Progenitor cell of endocrine pancreas (in vitro differentiated cells): ENCODE measurements around the gene SYTL4. TPM values are rescaled to one million over a fixed set of nuclear protein-coding genes. Genes with fewer than 3 reads are reported as not detected.
A peak's percentile ranks its signal among the peaks of the same experiment; 100 is the strongest.

Experiments used
- DNase-seq: peaks from one replicate; pipeline ENCODE4 v3.0.0; 2021; ENCODE audit warnings: low spot score; ENCODE audit not compliant: unreplicated experiment
- H3K27ac Mint-ChIP-seq: 2 replicates; pipeline ENCODE4 v1.8.0; 2021; ENCODE audit warnings: mild to moderate bottlenecking, moderate library complexity, mixed read lengths
- H3K27me3 Mint-ChIP-seq: 2 replicates; pipeline ENCODE4 v1.8.0; 2021; ENCODE audit warnings: mixed read lengths
- H3K36me3 Mint-ChIP-seq: 2 replicates; pipeline ENCODE4 v1.8.0; 2022; ENCODE audit warnings: mixed read lengths; ENCODE audit not compliant: insufficient read depth
- H3K4me1 Mint-ChIP-seq: 2 replicates; pipeline ENCODE4 v1.8.0; 2021; ENCODE audit warnings: low read depth, mixed read lengths
- H3K4me3 Mint-ChIP-seq: 2 replicates; pipeline ENCODE4 v1.8.0; 2021; ENCODE audit warnings: low read depth, mild to moderate bottlenecking, moderate library complexity, mixed read lengths
- H3K9me3 Mint-ChIP-seq: 2 replicates; pipeline ENCODE4 v1.8.0; 2021; ENCODE audit warnings: low read depth, mixed read lengths
- CTCF ChIP-seq: fragments of 200-600 bp; sonication (generic); IDR thresholded peaks from one replicate; pipeline ENCODE4 v1.5.0; 2021; ENCODE audit warnings: antibody characterized with exemption, mild to moderate bottlenecking; ENCODE audit not compliant: unreplicated experiment
- total RNA-seq: library from RNA; stranded (reverse); gene quantifications from 2 replicates; pipeline ENCODE4 v1.2.1, GENCODE V29; 2021

SYTL4 gene
- total RNA-seq, 1 donor from 2014 or later, result 1.8 TPM

GRCh38 chrX:100695302-100695701 is 36.6 kb downstream of the SYTL4 start:
- Mint-ChIP-seq H3K27ac (no peak overlapping the region), H3K4me3 (no peak overlapping the region), H3K27me3 (no peaks in the 10 kb centered on the region), H3K36me3 (peaks cover 4% of the 10 kb centered on the region), H3K9me3 (peaks cover 18% of the 10 kb centered on the region), H3K4me1 (no peaks in the 10 kb centered on the region)
- DNase-seq, result no peak
- TF ChIP-seq CTCF, result no peak

- Mint-ChIP-seq H3K36me3 (peaks cover 1% of the 10 kb centered on the region), H3K27ac (no peak overlapping the region), H3K4me3 (no peak overlapping the region), H3K9me3 (peaks cover 12% of the 10 kb centered on the region), H3K4me1 (no peaks in the 10 kb centered on the region), H3K27me3 (no peaks in the 10 kb centered on the region)
- DNase-seq, result no peak
- TF ChIP-seq CTCF, result no peak
These were observed 44.4 kb downstream of the SYTL4 start for GRCh38 chrX:100687546-100687945.

GRCh38 chrX:100687128-100687527 is 44.8 kb downstream of the SYTL4 start:
- H3K4me3 Mint-ChIP-seq, result no peak overlapping the region
- H3K27me3 Mint-ChIP-seq, result no peaks in the 10 kb centered on the region
- peaks cover 11% of the 10 kb centered on the region for H3K9me3 Mint-ChIP-seq
- TF ChIP-seq CTCF, result no peak
- DNase-seq, result no peak
- peaks cover 1% of the 10 kb centered on the region for H3K36me3 Mint-ChIP-seq
- no peaks in the 10 kb centered on the region for H3K4me1 Mint-ChIP-seq
- no peak overlapping the region for H3K27ac Mint-ChIP-seq

GRCh38 chrX:100685997-100686305 is 46.0 kb downstream of the SYTL4 start:
- Mint-ChIP-seq H3K4me1 (no peaks in the 10 kb centered on the region), H3K4me3 (no peak overlapping the region), H3K27me3 (no peaks in the 10 kb centered on the region), H3K9me3 (peaks cover 7% of the 10 kb centered on the region), H3K27ac (no peak overlapping the region), H3K36me3 (peaks cover 1% of the 10 kb centered on the region)
- TF ChIP-seq CTCF, result no peak
- no peak for DNase-seq

DNA sequence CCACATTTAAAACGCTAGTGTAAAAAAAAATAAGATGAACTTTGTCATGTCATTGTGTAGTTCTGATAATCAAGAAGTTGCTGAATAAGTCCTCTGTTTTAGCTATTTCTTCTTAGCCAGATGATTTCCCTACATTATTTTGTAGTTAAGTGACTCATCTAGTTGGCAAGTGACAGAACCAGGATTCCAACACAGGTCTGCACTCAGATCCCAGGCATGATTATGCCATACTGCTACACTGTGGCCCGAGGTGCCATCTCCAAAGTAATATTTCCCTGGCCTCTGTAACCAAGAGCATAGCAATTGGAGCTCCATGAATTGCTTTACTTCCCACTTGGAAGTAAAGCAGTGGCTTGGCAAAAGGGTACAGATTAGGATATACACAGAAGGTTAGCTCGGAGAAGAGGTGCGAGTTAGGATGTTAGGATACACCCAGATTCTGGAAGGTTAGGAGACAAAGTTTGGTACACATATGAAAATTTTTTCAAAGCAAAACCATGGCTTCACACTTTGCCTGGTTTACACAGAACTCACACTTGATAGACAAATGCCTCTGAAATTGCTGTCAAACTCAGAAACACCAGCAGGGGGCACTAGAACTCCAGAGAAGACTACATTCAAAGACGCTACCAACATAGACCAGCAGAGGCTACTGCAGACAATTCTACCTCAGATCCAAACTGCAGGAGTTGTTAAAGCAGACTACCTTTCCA is 46.5 kb downstream of the SYTL4 start:
- peaks cover 1% of the 10 kb centered on the region for H3K36me3 Mint-ChIP-seq
- H3K4me3 Mint-ChIP-seq, result no peak overlapping the region
- TF ChIP-seq CTCF, result peak; percentile 81
- no peaks in the 10 kb centered on the region for H3K27me3 Mint-ChIP-seq
- H3K9me3 Mint-ChIP-seq, result peaks cover 7% of the 10 kb centered on the region
- DNase-seq, result peak; percentile 45
- H3K4me1 Mint-ChIP-seq, result no peaks in the 10 kb centered on the region
- no peak overlapping the region for H3K27ac Mint-ChIP-seq
